Prostate gland (tissue), 2 donors: ENCODE data around the gene POFUT1.

ENCODE experiments used
- CTCF ChIP-seq, 4 experiments: fragments of 200-600 bp in 2 of 4; fragments of 450-650 bp in 2 of 4; sonication (generic) in 2 of 4; IDR thresholded peaks; 1 replicate in 3 of 4; 2 replicates in 1 of 4; pipeline ENCODE4 v1.5.1; 2016 to 2019; ENCODE audit warnings: antibody characterized with exemption in 4 of 4, mild to moderate bottlenecking in 2 of 4, moderate library complexity in 2 of 4
- POLR2A ChIP-seq: fragments of 450-650 bp; IDR thresholded peaks from one replicate; pipeline ENCODE4 v1.6.1; 2016; ENCODE audit warnings: antibody characterized with exemption, mild to moderate bottlenecking
- POLR2AphosphoS5 ChIP-seq: sonication (generic); formaldehyde crosslinking; IDR thresholded peaks from one replicate; pipeline ENCODE4 v1.6.1; 2017; ENCODE audit warnings: antibody characterized with exemption

DNA sequence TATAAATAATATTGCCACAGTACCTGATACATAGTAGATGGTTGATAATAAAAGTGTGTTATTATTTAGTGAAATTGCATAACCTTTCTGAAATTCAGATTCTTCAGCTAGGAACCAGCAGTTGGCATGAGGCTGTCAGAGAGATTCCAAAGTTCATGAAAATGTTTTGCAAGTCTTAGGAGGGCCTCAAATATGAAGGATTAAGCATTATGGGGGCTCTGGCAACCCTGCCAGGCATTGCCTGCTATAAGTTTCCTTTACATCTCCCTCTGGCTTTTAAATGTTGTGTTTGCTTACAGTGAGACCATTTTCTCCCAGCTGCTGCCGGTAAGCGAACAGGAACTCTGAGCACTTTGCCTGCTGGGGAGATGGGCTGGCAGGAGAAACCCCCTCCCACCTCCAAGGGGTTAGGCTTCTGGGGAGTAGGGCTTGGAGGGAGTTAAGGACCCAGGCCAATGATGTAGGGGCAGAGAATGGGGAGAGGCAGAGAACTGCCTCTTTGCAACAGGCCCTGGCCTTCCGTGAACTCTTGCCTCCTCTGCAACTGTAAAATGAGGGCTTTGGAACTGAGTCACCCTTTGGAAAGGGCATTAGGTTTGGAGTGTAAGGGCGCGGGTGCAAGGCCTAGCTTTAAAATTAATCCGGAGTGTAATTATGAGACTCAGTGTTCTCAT, 36.6 kb downstream of the POFUT1 start:
- TF ChIP-seq POLR2A: no peak
- TF ChIP-seq POLR2AphosphoS5: no peak
- TF ChIP-seq CTCF (IDR thresholded peaks at IDR 0.05): no peak
